Kidney epithelial cell (primary cell): ENCODE measurements around the gene C1orf52. TPM values are rescaled to one million over a fixed set of nuclear protein-coding genes. Genes with fewer than 3 reads are reported as not detected.

Experiments
- DNase-seq: peaks from one replicate; pipeline ENCODE4 v3.0.0-alpha.2; 2010; ENCODE audit warnings: low read depth
- H3K27me3 ChIP-seq: 2 replicates; pipeline ENCODE4 v1.6.0; 2011; ENCODE audit warnings: low read length; ENCODE audit not compliant: control insufficient read depth, insufficient read depth
- H3K36me3 ChIP-seq: 2 replicates; pipeline ENCODE4 v1.5.1; 2011; ENCODE audit warnings: low read length; ENCODE audit not compliant: control insufficient read depth, insufficient read depth
- H3K4me3 ChIP-seq: 2 replicates; pipeline ENCODE4 v1.5.1; 2011; ENCODE audit warnings: low read depth, mild to moderate bottlenecking, control low read depth, low read length
- total RNA-seq: library from RNA; depleted of rRNA; stranded (reverse); fragments of >200 nt; gene quantifications from 2 replicates; pipeline ENCODE4 v1.2.3, GENCODE V29; 2015
- TF ChIP-seq, protein P1 (sequence below): IDR thresholded peaks from 2 replicates; pipeline ENCODE4 v1.5.1; 2011; ENCODE audit warnings: mild to moderate bottlenecking, moderate library complexity, low read length, control low read depth, inconsistent platforms; ENCODE audit not compliant: insufficient read depth, poor library complexity, severe bottlenecking

Gene C1orf52
- total RNA-seq, 1 donor from 2014 or later = 14.1 TPM

- DNase-seq = no peak
- H3K27me3 ChIP-seq = no peaks in the 10 kb centered on the region
- H3K4me3 ChIP-seq = no peak overlapping the region
- TF ChIP-seq, protein P1, sequence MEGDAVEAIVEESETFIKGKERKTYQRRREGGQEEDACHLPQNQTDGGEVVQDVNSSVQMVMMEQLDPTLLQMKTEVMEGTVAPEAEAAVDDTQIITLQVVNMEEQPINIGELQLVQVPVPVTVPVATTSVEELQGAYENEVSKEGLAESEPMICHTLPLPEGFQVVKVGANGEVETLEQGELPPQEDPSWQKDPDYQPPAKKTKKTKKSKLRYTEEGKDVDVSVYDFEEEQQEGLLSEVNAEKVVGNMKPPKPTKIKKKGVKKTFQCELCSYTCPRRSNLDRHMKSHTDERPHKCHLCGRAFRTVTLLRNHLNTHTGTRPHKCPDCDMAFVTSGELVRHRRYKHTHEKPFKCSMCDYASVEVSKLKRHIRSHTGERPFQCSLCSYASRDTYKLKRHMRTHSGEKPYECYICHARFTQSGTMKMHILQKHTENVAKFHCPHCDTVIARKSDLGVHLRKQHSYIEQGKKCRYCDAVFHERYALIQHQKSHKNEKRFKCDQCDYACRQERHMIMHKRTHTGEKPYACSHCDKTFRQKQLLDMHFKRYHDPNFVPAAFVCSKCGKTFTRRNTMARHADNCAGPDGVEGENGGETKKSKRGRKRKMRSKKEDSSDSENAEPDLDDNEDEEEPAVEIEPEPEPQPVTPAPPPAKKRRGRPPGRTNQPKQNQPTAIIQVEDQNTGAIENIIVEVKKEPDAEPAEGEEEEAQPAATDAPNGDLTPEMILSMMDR = no peak
- peaks cover 2% of the 10 kb centered on the region for H3K36me3 ChIP-seq
Observed at GRCh38 chr1:85268801-85269585, 9.5 kb upstream of the C1orf52 start.

DNA sequence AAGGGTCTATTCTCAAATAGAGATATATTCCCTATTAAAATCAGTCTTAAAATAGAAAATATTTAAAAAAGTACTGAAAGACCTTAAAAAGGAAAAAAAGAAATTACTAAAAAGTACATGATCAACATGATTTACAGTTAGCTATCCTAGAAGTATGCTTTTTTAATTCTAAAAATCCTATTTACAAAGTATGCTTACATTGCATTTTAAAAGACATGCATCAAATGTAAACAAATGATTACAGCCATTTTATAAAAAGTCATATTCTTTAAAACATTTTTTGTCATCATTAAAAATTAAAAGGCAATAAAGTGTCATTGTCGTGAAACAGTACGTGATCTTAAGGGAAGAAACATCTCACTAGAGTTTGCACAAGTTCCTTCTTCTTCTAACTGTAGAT is 7.9 kb upstream of the C1orf52 start:
- H3K27me3 ChIP-seq = no peaks in the 10 kb centered on the region
- no peak for DNase-seq
- H3K4me3 ChIP-seq = no peak overlapping the region
- peaks cover 2% of the 10 kb centered on the region for H3K36me3 ChIP-seq
- TF ChIP-seq, protein P1 = no peak

DNA sequence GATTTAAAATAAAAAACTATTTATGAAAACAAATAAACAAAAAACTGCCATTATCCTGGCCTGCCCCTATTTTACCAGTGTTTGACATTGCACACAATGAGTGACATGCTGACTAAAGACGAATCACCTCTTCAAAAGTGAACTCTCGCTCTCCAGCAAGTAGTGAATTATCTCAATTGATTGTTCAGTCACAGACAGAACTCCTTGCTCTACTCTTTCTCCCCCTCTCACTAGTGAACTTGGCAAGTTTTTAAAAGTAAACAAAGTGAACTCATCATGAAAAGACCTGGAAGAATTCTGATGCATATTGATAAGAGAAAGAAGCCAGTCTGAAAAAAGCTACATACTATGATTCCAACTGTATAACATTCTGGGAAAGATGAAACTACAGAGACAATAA is 4.7 kb upstream of the C1orf52 start:
- H3K27me3 ChIP-seq = no peaks in the 10 kb centered on the region
- H3K4me3 ChIP-seq = no peak overlapping the region
- no peak for DNase-seq
- peaks cover 2% of the 10 kb centered on the region for H3K36me3 ChIP-seq
- TF ChIP-seq, protein P1 = no peak

- TF ChIP-seq, protein P1 = no peak
- Histone ChIP-seq H3K27me3 (no peaks in the 10 kb centered on the region), H3K36me3 (peaks cover 2% of the 10 kb centered on the region), H3K4me3 (no peak overlapping the region)
- no peak for DNase-seq
Observed at GRCh38 chr1:85262985-85263384, 3.5 kb upstream of the C1orf52 start.

GRCh38 chr1:85259912-85260274 is 431 bp upstream of the C1orf52 start:
- TF ChIP-seq, protein P1 = no peak
- no peaks in the 10 kb centered on the region for H3K27me3 ChIP-seq

More at GRCh38 chr1:85259912-85260274, 431 bp upstream of the C1orf52 start:
- peak overlapping the region; percentile 5 for H3K4me3 ChIP-seq
- no peak for DNase-seq
- no peaks in the 10 kb centered on the region for H3K36me3 ChIP-seq
